ENCODE data around the gene PAQR5.

GRCh38 chr15:69313432-69314000 is 14.8 kb downstream of the PAQR5 start:
- TF ChIP-seq PRRX2 (CRISPR knock-in tag; IDR thresholded peaks at IDR 0.05) (no peak), SMAD3 (CRISPR knock-in tag; IDR thresholded peaks at IDR 0.05; ENCODE audit: borderline replicate concordance) (no peak), JUN (CRISPR knock-in tag; IDR thresholded peaks at IDR 0.05) (no peak), ZNF138 (CRISPR knock-in tag; conservative IDR thresholded peaks at IDR 0.05) (no peak), FOXJ3 (CRISPR knock-in tag; IDR thresholded peaks at IDR 0.05; ENCODE audit: borderline replicate concordance) (no peak), STAT6 (CRISPR knock-in tag; conservative IDR thresholded peaks at IDR 0.05; ENCODE audit: low read depth) (no peak)
- TF ChIP-seq, protein P1, sequence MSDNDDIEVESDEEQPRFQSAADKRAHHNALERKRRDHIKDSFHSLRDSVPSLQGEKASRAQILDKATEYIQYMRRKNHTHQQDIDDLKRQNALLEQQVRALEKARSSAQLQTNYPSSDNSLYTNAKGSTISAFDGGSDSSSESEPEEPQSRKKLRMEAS (CRISPR knock-in tag; IDR thresholded peaks at IDR 0.05) = no peak
- TF ChIP-seq, protein P2, sequence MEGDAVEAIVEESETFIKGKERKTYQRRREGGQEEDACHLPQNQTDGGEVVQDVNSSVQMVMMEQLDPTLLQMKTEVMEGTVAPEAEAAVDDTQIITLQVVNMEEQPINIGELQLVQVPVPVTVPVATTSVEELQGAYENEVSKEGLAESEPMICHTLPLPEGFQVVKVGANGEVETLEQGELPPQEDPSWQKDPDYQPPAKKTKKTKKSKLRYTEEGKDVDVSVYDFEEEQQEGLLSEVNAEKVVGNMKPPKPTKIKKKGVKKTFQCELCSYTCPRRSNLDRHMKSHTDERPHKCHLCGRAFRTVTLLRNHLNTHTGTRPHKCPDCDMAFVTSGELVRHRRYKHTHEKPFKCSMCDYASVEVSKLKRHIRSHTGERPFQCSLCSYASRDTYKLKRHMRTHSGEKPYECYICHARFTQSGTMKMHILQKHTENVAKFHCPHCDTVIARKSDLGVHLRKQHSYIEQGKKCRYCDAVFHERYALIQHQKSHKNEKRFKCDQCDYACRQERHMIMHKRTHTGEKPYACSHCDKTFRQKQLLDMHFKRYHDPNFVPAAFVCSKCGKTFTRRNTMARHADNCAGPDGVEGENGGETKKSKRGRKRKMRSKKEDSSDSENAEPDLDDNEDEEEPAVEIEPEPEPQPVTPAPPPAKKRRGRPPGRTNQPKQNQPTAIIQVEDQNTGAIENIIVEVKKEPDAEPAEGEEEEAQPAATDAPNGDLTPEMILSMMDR (IDR thresholded peaks at IDR 0.05) = no peak
- TF ChIP-seq, protein P3, sequence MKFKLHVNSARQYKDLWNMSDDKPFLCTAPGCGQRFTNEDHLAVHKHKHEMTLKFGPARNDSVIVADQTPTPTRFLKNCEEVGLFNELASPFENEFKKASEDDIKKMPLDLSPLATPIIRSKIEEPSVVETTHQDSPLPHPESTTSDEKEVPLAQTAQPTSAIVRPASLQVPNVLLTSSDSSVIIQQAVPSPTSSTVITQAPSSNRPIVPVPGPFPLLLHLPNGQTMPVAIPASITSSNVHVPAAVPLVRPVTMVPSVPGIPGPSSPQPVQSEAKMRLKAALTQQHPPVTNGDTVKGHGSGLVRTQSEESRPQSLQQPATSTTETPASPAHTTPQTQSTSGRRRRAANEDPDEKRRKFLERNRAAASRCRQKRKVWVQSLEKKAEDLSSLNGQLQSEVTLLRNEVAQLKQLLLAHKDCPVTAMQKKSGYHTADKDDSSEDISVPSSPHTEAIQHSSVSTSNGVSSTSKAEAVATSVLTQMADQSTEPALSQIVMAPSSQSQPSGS (CRISPR knock-in tag; IDR thresholded peaks at IDR 0.05; ENCODE audit: borderline replicate concordance, low read depth) = no peak
- TF ChIP-seq, protein P4, sequence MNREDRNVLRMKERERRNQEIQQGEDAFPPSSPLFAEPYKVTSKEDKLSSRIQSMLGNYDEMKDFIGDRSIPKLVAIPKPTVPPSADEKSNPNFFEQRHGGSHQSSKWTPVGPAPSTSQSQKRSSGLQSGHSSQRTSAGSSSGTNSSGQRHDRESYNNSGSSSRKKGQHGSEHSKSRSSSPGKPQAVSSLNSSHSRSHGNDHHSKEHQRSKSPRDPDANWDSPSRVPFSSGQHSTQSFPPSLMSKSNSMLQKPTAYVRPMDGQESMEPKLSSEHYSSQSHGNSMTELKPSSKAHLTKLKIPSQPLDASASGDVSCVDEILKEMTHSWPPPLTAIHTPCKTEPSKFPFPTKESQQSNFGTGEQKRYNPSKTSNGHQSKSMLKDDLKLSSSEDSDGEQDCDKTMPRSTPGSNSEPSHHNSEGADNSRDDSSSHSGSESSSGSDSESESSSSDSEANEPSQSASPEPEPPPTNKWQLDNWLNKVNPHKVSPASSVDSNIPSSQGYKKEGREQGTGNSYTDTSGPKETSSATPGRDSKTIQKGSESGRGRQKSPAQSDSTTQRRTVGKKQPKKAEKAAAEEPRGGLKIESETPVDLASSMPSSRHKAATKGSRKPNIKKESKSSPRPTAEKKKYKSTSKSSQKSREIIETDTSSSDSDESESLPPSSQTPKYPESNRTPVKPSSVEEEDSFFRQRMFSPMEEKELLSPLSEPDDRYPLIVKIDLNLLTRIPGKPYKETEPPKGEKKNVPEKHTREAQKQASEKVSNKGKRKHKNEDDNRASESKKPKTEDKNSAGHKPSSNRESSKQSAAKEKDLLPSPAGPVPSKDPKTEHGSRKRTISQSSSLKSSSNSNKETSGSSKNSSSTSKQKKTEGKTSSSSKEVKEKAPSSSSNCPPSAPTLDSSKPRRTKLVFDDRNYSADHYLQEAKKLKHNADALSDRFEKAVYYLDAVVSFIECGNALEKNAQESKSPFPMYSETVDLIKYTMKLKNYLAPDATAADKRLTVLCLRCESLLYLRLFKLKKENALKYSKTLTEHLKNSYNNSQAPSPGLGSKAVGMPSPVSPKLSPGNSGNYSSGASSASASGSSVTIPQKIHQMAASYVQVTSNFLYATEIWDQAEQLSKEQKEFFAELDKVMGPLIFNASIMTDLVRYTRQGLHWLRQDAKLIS (CRISPR knock-in tag; IDR thresholded peaks at IDR 0.05; ENCODE audit: borderline replicate concordance) = no peak

Data from WTC11 (cell line).